ENCODE measurements around the gene QPRT.
"Not testable (repeated sequence)": the region's sequence is repeated elsewhere in the genome, so short reads cannot be mapped to it uniquely, and the experiment has no call there.

QPRT gene

GRCh38 chr16:29743827-29744531 is 65.0 kb downstream of the QPRT start:
- intact Hi-C loops (cut with micrococcal nuclease) = no loop called here

GRCh38 chr16:29744541-29745101 is 65.6 kb downstream of the QPRT start:
- H3K27ac Mint-ChIP-seq = peak overlapping the region; percentile 96
- H3K9me3 Mint-ChIP-seq = no peaks in the 10 kb centered on the region
- peaks cover 66% of the 10 kb centered on the region for H3K4me1 Mint-ChIP-seq (ENCODE audit: low read depth)
- peaks cover 45% of the 10 kb centered on the region for H3K36me3 Mint-ChIP-seq (ENCODE audit: low read depth)
- H3K4me3 Mint-ChIP-seq = peak overlapping the region; percentile 100
- intact Hi-C loops (cut with micrococcal nuclease) = loop anchor here (5.0 kb wide), 1 partner anchor 38 kb away; no protein-coding TSS in a partner anchor
- H3K27me3 Mint-ChIP-seq = peaks cover 3% of the 10 kb centered on the region

More at GRCh38 chr16:29743827-29744531, 65.0 kb downstream of the QPRT start:
- H3K9me3 Mint-ChIP-seq = no peaks in the 10 kb centered on the region
- H3K36me3 Mint-ChIP-seq (ENCODE audit: low read depth) = peaks cover 45% of the 10 kb centered on the region
- H3K4me1 Mint-ChIP-seq (ENCODE audit: low read depth) = peaks cover 71% of the 10 kb centered on the region
- peaks cover 3% of the 10 kb centered on the region for H3K27me3 Mint-ChIP-seq
- H3K27ac Mint-ChIP-seq = peak overlapping the region; percentile 96
- peak overlapping the region; percentile 100 for H3K4me3 Mint-ChIP-seq

- H3K27ac Mint-ChIP-seq = peak overlapping the region; percentile 96
- H3K36me3 Mint-ChIP-seq (ENCODE audit: low read depth) = peaks cover 45% of the 10 kb centered on the region
- no peaks in the 10 kb centered on the region for H3K9me3 Mint-ChIP-seq
- H3K4me1 Mint-ChIP-seq (ENCODE audit: low read depth) = peaks cover 59% of the 10 kb centered on the region
- H3K27me3 Mint-ChIP-seq = peaks cover 3% of the 10 kb centered on the region
- peak overlapping the region; percentile 100 for H3K4me3 Mint-ChIP-seq
- intact Hi-C loops (cut with micrococcal nuclease) = loop anchor here (5.0 kb wide), 1 partner anchor 37 kb away; no protein-coding TSS in a partner anchor
These were observed 66.3 kb downstream of the QPRT start for GRCh38 chr16:29745121-29745852.

GRCh38 chr16:29745853-29746345 is 66.9 kb downstream of the QPRT start, which contains the start of gene C16orf54:
TSS of gene C16orf54 (minus strand) at chr16:29745990. CDS start at chr16:29744951, 1,039 bp downstream.
- intact Hi-C loops (cut with micrococcal nuclease) = loop anchor here (1.0 to 5.0 kb wide), 2 partner anchors 8 to 36 kb away; no protein-coding TSS in a partner anchor
- peaks cover 45% of the 10 kb centered on the region for H3K36me3 Mint-ChIP-seq (ENCODE audit: low read depth)
- peaks cover 53% of the 10 kb centered on the region for H3K4me1 Mint-ChIP-seq (ENCODE audit: low read depth)
- H3K27ac Mint-ChIP-seq = peak within 1 kb of the TSS; percentile 96
- peaks cover 3% of the 10 kb centered on the region for H3K27me3 Mint-ChIP-seq
- H3K9me3 Mint-ChIP-seq = no peaks in the 10 kb centered on the region
- peak within 1 kb of the TSS; percentile 100 for H3K4me3 Mint-ChIP-seq

GRCh38 chr16:29746518-29746917 is 67.5 kb downstream of the QPRT start:
- Mint-ChIP-seq H3K4me1 (ENCODE audit: low read depth) (peaks cover 47% of the 10 kb centered on the region), H3K27ac (peak overlapping the region; percentile 96), H3K36me3 (ENCODE audit: low read depth) (peaks cover 43% of the 10 kb centered on the region), H3K4me3 (peak overlapping the region; percentile 100)
- not testable (repeated sequence) for H3K27me3 Mint-ChIP-seq, H3K9me3 Mint-ChIP-seq
- intact Hi-C loops (cut with micrococcal nuclease) = loop anchor here (1.0 to 5.0 kb wide), 2 partner anchors 8 to 36 kb away; no protein-coding TSS in a partner anchor

Data from dendritic cell treated with granulocyte-macrophage colony-stimulating factor and Interleukin-4, amounts not matched to agents 40 ng/mL and 50 ng/mL, for 4 days (primary cell).